Anterior cingulate cortex (tissue), 58 donors: ENCODE results near the gene DGAT2.

Source experiments
- DNase-seq, 58 donors: peaks; one replicate each; lab custom pipeline; 2025; lab: John Stamatoyannopoulos, UW

DGAT2 gene

DNA sequence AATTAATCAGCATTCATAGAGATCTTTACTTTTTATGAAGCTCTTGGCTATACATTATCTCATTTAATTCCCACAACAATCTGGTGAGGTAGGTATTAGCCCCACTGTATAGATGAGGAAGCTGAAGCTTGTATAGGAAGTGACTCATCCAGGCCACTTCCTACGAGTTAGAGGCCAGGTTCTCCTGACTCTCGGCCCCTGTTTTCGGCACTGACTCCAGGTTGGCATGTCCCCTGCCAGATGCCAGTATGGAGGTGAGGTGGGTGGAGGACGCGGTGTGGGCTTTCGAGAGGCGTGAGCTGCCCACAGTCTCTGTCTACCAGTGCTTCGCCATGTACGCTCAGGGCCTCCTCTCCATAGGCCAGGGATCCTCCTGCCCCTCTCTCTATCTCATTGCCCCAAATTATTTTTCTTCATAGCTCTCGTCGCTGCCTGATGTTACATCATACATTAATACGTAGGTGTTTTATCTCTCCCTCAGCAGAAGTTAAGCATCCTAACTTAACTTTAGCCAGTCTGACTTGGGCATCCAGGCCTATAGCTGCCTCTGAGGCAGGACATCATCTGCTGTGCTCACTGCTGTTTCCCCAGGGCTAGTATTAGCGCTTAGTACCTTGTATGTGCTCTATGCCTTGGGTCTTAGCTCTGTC, 9.0 kb downstream of the DGAT2 start:
- DNase-seq, result no peak

DNA sequence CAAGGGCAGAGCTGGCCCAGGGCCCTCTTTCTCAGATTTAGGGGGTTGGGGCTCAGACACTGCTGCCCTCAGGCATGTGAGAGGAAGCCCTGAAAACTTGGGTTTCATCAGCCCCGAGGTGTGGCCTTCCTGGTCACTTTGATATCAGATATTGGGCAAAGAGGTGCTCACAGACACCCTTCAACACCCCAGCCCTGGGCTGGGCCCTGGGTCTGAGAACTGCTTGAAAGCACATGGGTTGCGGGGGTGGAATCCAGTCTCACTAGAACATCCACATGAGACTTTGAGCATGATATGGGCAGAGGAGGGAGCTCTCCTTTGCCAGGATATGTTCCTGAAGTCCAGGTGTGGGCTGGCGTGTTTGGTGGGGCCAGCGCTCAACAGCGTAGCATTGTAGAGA, 10.4 kb downstream of the DGAT2 start:
- DNase-seq, result no peak

DNA sequence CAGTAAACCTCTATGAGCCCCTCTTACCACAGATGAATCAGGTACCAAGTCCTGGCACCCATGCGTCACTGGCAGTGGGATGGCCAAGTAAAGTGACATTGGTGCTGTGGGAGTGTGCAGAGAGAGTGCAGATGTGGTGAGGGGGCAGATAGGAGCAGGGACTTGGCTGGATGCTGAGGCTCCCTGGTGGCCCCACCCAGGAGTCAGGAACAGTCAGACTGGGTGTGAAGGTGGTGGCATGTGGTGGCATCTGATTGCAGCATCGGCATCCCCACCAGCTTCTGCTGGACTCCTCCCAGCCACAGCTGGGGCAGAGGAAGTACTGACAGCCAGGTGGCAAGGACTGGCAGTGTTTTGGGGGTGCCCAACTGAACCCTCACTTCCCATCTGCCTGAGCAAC, 11.4 kb downstream of the DGAT2 start:
- DNase-seq, result peak in 1 of 58 donors; percentile 30

DNA sequence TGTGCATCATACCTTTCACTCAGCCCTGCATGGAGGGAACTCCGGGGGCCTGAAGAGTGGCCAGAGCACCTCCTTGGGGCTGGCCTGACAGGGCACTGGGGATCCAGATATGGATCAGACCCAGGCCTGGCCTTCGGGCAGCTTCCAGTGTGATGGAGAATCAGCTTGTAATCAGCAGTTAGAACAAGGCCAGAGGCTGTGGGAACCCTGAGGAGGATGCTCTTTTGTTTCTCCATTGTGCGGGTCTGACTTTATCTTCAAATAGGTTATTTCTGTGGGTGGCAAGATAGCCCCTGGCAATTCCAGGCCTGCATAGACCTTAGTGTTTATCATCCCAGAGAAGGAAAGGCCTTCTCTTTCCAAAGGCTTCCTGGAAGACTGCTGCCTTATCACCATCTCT, 12.3 kb downstream of the DGAT2 start:
- DNase-seq, result no peak

DNA sequence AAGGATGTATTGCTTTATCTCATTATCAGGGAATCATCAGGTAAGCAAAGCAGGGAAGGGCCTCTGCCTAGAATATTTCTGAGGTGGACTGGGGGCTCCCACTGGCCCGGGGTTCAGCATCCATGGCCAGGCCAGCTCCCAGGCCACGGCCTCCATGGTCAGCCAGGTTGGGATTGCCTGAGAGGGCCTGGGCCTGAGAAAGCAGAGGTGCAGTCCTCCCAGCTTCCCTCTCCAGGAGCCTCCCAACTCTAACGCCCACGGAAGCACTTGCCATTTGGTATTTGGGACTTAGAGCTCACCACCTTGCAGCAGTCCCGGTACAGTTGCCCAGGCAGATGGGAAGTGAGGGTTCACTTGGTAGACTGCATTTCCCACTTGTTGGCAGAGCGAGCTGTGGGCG, 12.7 kb downstream of the DGAT2 start:
- DNase-seq, result no peak

DNA sequence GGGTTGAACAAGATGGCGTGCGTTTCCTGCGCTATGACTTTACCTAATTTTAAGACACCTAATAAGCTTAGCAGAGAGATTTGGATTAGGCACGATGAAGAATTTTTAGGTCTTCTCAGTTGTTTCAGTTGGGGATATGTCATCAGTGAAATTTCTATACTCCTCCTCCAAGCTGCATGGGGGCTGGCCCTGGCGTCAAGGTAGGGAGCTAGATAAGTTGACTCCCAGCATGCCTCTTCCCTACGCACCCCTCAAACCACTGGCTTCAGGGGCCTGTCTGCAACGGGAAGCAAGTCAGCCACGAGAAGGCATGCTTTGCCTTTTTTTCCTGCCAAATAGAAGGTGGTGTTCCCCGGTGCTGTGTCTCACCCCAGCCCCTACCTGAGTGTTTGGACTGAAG, 13.3 kb downstream of the DGAT2 start:
- no peak for DNase-seq

DNA sequence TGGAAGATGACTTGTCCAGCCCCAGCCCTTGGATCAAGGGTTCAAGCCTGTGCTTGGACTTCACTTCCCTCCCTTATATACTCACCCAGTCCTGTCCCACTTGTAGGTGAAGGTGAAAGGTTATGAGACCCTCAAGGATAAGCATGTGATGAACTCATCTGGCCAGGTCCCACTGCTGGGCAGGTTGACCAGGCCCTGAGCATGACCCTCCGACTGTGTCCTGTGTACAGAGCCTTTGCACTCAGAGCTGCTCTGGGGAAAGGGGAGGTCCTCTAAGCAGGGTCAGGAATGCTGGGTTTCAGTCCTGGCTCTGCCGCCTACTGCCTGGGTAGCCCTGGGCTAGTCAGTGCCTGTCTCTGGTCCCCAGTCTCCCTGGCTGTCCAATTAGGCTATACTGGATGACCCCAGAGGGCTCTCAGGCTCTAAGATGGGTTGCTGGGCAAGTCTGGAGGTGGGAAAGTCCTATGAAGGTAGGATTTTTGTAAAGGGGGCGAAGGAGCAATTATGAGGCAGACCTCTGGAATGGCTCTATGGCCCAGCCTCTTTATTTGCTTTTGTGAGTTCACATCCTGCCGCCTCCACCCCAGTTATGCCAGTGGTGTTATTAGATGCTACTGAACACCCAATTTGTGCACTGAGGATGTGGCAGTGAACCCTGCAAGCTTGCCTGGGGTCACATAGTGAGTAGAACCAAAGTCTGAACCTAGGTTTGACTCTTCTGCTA, 14.1 kb downstream of the DGAT2 start:
- no peak for DNase-seq

DNA sequence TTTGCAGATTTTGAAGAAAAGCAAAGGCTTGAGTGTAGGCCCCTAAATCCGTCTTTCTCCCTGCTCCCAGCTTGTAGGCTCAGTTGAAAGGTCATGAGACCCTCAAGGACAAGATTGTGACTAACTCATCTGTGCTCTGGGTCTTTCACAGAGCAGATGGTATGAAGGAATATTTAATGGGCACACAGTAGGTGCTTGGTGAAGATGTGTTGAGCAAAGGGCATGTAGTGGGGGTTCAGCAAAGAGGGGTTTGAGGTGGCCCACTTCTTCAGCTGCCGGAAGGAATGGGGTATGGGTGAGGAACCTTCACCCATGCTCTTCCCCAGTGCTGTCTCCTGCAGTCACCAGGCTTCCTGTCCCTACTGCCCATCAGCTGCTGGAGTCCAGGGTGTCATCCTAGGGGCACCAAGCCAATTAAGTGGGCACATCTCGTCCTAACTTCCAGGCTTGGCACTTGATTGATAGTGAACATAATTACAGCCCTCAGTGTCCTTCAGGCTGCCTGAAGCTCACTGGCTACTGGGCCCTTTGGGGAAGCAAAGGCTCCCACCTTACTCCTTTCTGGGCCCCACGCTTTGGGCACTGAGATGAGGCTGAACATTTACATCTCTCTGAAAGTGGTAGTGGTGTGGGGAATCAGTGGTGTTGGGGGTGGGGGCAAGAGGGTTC, 15.0 kb downstream of the DGAT2 start:
- no peak for DNase-seq

DNA sequence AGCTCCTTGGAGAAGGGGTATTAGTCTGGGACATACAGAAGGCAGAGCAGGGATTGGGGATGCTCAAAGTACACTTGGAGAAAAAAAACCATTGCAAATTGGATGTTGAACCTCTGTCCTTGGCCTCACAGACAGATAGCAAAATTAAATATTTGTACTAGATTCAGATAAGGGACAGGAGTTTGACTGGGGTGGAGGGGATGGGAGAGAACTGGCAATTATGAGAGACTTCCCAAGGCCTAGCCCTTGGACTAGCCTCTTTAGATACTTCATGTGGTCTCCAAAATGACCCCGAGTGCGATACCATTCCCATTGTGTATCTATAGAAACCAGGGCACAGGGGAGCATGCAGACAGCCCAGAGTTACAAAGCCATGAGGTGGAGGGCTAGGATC, 15.5 kb downstream of the DGAT2 start:
- DNase-seq, result no peak

DNA sequence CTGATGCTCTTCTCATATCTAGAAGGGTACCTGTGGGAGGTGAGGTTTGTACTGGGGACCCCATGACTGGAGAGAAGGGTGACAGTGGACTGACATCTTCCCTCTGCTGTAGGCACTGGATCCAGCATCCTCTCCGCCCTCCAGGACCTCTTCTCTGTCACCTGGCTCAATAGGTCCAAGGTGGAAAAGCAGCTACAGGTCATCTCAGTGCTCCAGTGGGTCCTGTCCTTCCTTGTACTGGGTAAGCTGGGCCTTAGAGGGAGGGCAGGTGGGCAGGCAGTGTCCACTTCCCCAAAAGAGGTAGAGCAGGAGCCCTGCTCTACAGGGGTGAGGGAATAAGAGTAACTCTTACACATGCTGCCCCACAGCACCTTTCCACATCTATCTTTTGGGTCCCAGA, 15.9 kb downstream of the DGAT2 start:
- DNase-seq, result no peak

DNA sequence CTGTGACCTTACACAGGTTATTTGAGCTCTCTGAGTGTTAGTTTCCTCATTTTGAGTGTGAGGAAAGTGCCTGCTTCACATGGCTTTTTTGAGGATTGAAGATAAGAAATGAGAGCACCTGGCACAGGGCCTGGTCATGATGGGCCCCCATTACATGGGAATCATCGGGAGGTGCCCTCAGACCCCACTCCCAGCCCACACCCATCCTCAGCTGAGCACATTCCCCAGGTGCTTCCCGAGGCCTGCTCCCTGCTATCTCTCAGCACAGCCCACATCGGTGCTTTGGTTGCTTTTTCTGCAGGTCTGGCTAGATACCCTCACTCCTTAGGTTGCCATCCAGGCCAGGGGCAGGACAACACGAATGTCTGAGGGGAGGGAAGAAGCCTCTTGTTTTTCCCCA, 16.6 kb downstream of the DGAT2 start:
- no peak for DNase-seq

DNA sequence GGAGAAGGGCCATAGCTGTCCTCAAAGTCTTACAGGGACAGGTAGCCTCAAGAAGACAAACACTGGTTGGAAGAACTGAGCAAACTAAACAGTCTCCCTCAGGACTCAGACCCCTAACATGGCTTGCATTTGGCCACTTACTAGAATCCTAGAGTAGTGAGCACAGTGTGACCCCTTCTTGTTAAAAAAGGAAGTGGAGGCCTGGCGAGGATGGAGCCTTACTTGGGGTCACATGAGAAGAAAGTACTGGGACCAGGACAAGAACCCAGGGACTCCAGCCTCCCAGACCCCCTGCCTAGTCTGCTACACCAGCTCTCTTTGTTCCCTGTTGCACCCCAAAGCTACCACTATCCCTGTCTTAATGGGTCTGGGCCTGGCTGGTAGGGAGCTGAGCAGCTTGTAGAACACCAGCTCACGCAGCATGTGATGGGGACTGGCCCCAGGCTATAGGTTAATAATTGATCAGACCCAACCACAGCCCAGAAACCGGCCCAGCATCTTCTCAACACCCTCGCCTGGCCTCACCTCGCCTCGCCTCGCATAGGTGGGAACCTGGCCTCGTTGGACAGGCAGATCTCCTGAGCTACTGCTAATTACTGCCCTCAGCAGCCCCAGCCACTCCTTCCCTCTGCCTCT, 17.6 kb downstream of the DGAT2 start:
- no peak for DNase-seq

DNA sequence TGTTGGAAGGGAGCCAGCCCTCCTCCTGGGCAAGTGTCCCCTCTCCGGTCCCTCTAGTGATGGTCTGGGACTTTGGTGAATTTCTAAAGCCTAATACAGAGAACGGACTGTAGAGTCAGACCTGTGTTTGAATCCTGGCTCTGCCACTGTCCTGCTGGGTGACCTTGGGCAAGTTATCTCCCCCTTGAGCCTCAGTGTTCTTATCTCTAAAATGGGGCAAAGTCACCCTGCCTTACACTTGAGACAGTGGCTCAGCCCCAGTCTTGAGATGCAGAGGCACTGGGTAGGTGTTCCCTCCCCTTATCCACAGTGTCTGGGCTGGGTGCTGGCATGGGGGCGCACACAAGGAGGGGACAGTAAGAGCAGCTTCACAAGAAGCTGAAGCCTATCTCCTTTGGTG, 20.9 kb downstream of the DGAT2 start:
- no peak for DNase-seq

DNA sequence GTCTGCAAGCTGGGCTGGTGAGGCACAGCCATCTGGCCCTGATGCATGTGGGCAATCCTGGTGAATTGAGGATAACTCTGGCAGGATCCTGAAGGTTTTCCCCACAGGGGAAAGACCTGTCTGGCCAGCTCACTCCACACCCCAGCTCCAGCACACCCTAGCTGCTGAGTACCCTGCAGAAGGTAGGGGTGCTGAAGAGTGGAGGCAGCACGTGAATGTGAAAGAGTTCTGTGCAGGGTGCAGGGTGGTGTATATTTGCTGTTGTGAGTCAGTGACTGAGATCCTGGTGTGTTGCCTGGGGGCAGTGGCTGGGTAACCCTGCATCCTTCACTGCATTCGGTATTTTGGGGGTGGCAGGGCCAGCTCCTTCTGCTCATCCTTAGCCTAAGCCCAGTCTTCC, 22.4 kb downstream of the DGAT2 start:
- no peak for DNase-seq

DNA sequence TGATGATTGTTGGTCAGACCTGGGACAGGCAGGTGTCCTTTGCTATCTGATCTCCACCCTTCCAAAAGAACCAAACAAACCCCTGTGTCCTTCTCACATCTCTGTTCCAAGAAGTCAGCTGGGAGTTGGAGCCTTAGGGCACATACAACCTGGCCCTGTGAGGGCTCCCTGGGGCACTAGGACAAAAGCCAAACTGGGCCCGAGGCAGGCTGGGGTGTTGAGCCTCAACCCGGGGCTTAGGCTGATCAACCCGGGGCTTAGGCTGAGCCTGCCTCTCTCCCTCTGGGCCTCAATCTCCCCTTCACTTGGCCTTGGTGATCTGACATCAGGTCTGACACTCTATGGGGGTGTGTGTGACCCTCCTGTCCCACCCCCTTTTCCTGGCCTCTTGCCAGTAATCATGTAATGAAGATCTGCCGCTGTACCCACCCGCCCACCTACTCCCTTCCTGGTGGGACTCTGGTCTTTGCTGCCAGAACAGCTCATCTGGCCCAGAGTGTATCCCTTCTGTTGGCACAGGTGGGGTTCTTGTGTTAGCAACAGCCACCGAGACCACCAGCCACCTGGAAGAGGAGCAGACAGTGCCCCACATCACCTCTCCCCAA, 23.7 kb downstream of the DGAT2 start:
- no peak for DNase-seq

DNA sequence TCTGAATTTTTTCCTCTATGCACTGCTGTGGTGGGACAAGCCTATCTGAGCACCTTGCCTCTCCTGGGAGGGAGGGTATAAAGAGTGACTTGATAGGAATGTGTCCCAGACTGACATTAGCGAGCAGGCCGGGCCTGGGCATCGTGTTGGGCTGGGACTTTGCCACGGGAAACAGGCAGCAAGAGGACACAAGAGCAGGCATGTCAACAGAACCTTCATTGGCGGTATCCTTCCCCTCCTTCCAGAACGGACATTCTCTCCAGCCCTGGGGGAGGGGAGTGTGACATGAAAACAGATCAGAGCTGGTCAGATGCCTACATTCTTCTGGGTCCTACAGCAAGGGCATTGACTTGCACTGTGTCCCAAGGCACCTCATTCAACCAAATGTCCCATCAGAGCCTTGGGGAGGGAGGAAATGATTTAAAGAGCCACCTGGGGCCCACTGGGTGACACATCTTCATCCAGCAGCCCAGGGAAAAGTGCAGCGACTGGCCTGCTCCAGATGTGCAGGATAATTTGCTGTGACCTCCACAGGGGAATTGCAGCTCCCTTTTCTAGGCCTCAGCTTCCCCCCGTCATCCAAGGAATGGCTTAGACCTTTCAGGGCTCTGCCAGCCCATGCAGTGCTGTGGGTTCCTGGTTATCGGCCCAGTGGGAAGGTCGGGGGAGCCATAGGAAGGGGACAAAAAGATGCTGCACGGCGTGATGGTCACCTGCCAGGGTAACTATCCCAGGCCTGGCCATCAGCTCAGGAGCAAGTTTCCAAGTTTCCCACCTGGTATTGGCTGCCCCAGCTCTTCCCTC, 24.6 kb downstream of the DGAT2 start:
- no peak for DNase-seq

DNA sequence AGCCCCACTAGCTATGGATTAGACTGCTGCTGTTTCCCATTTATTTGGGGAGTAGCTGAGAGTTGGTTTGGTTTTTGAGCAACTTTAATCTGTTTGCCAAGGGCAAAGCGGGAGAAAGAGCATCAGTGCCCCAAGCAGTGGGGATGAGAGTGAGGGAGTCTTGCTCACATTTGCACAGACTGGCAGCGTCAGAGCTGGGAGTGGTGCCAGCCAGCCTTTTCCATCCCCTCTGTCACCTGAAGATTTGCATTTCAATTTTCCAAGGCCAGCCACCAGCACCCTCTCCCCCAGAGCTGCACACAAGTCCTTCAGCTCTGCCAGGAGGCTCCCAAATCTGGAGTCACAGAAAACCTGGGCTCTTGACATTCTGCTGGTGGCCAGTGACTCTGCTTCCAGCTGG, 25.4 kb downstream of the DGAT2 start:
- DNase-seq, result no peak

DNA sequence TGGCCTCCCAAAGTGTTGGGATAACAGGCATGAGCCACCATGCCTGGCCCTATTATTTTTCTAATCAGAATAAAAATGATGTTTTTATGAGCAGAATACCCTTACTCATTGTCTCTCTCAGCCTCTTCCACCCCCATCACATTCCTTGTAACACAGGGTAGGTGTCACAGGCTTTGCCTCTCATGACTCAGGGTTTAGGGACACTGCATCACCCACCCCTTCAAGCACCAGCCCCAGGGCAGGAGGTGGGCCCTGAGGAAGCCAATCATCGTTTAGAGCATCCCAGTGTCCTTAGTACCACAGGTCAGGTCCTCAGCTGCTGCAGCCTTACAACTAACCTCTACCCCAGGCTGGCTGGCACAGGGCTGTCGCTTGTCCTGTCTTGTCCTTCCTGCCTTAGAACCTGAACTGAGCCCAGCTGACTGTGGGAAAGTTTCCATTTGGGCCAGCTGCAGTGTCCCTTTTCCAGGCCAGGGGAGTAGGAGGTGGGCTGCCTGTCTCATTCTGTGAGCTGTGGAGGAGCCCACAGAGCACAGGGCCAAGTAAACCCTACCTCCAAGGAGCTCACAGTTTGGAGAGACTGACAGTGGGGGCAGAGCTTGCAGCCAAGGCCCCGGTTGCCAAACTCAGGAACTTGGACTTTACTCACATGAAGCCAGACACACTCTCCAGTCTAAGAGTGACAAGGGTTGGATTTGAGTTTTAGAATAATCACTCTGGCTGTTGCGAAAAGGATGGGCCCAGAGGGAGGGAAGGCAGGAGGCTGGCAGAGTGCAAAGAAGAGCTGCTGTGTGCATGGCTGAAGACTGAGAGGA, 26.9 kb downstream of the DGAT2 start:
- no peak for DNase-seq

DNA sequence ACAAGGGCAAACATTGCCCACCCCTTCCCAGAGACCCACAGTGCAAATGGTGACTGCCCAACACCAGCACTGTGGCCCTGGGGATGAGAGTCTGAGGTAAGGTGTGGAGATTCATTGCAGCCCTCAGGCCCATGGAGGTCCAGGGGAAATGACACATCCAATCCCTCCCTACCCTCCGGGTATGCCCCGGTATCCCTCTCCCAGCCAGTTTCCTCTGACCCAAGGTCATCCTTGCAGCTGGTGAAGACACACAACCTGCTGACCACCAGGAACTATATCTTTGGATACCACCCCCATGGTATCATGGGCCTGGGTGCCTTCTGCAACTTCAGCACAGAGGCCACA, 27.5 kb downstream of the DGAT2 start:
- DNase-seq, result no peak

DNA sequence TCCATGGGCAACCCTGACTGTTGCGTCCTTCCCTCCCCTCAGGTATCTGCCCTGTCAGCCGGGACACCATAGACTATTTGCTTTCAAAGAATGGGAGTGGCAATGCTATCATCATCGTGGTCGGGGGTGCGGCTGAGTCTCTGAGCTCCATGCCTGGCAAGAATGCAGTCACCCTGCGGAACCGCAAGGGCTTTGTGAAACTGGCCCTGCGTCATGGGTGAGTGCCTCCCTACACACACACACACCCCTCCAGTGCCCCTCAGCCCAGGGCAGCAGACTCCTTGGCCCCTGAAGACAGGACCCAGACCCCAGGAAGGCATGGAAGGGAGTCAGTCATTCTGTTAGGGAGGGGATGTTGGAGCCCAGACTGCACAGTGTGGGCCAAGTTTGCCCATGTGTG, 28.5 kb downstream of the DGAT2 start:
- DNase-seq, result no peak
